GM15510 (cell line): ENCODE results near the gene ERG28.

Source experiments
- POLR2A ChIP-seq: IDR thresholded peaks from 3 replicates; pipeline ENCODE4 v1.6.1; 2011; ENCODE audit warnings: borderline replicate concordance; ENCODE audit not compliant: insufficient read length; ENCODE audit errors: extremely low read depth

The ERG28 gene

GRCh38 chr14:75673345-75674035 lies 12.8 kb upstream of the ERG28 start:
- no peak for TF ChIP-seq POLR2A

GRCh38 chr14:75672605-75673192 lies 12.0 kb upstream of the ERG28 start:
- TF ChIP-seq POLR2A, result no peak

- no peak for TF ChIP-seq POLR2A
Measured at GRCh38 chr14:75667099-75667765, 6.6 kb upstream of the ERG28 start.

DNA sequence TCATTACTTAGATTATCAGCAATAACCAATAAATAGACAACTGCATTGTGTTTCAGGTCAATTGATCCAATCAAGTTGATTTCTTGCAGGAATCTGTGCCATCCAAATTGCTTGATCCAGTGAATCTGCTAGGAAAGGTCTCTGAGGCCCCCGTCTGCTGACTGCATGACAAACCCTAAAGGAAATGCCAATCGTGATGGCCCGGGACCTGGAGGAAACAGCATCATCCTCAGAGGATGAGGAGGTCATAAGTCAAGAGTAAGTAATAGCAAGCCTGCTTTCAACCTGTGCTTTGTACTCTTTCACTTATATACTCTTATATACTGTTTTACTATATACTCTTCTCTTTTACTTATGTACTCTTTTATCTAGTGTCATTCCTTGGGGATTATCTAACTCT lies 2.3 kb upstream of the ERG28 start:
- no peak for TF ChIP-seq POLR2A

DNA sequence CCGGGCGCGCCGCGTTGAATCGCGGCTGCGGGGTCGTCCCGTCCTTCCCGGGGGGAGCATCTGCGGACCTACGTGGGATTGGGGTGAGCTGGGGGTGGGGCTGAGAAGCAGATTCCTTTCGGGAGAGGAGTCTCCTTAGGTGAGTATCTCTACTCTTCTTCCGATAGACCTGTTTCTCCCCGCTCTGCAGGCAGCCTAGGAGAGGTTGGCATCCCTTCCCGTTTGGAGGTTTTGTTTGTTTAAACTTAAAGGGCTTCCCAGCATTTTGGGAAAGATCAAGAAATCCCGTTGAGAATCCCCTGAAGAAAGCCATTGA lies 781 bp upstream of the ERG28 start:
- no peak for TF ChIP-seq POLR2A

DNA sequence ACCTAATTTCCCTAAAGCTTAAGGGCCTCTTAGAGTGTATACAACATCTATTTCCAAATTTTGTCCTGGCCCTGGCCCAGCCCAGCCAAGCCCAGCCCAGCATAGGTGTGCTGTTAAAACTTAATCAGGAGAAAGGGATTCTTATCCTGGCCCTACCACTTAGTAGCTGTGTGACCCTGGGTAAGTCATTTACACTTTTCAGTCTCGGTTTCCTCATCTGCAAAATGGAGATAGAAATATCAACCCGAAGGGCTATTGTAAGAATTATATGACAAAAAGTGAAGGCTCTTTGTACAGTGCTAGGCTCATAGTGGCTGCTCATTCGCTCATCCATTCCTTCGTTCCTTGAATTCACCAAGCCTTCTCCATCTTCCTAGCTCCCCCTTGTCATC lies 442 bp downstream of the ERG28 start:
- no peak for TF ChIP-seq POLR2A

DNA sequence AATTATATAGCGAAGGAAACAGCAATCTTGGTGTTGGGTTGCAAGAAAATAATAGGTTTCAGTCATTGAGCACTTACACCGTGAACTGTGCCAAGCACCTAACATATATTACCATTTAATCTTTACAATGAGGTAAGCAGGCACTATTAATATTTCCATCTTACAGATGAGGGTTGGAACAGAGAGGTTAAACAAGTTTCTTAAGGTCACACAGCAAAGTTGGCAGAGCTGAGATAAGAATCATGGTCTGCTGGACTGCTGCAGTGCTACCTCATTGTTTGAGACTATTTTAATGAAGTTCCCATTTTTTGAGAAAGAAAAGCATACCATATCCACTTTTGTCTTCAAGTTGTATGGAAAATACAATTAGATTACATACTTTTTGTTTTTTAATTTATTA lies 1.7 kb downstream of the ERG28 start:
- TF ChIP-seq POLR2A, result no peak

GRCh38 chr14:75657331-75657730 lies 3.3 kb downstream of the ERG28 start:
- no peak for TF ChIP-seq POLR2A

DNA sequence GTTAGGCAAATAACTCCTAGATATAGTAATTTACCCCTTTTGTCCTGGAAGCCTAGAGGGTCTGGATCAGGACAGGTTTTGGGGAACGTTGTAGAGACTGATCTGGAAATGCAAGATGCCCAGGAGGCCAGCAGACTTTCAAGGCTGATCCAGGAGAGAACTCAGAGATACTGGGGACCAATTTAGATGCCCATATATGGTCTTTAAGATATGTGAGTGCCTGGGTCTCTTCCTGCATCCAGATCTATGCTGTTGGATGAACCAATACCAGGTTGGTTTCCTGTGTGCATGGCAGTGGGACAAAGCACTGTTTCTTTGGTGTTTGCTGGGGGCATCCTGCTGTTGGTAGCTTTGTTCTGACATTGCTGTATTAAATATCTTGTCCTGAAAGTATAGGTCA lies 5.4 kb downstream of the ERG28 start:
- TF ChIP-seq POLR2A, result no peak

- no peak for TF ChIP-seq POLR2A
Measured at GRCh38 chr14:75654127-75654732, 6.4 kb downstream of the ERG28 start.

DNA sequence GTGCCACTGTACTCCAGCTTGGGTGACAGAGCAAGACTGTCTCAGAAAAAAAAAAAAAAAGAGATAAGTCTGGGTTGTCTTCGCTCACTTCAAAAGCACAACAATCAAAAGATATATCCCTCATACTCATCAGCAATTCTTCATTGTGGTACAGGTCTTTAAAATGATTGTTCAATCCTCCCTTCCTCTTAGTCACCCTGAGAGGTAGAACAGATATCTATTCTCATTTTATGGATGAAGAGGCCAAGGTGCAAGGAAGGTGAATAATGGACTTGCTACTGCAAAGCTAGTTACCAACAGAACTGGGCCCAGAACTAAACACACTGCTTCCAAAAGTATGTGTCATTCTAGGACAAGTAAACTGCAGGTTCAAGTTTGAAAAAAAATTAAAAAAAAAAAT lies 7.1 kb downstream of the ERG28 start:
- no peak for TF ChIP-seq POLR2A

- TF ChIP-seq POLR2A, result no peak
Measured at GRCh38 chr14:75650253-75651058, 10.2 kb downstream of the ERG28 start.

DNA sequence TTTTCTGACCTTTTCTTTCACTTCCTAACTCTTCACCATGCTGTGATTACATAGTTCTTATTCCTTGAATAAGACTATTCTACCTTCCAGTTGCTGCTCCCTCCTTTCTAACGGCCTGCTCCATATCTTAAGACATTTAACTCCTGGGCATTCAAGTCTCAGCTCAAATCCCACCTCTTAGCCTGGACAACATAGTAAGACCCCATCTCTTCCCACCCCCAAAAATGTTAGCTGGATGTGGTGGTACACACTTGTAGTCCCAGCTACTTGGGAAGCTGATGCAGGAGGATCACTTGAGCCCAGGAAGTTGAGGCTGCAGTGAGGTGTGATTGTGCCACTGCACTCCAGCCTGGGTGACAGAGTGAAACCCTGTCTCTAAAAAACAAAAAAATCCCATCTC lies 10.9 kb downstream of the ERG28 start:
- TF ChIP-seq POLR2A, result no peak

GRCh38 chr14:75649337-75649736 lies 11.3 kb downstream of the ERG28 start:
- no peak for TF ChIP-seq POLR2A

DNA sequence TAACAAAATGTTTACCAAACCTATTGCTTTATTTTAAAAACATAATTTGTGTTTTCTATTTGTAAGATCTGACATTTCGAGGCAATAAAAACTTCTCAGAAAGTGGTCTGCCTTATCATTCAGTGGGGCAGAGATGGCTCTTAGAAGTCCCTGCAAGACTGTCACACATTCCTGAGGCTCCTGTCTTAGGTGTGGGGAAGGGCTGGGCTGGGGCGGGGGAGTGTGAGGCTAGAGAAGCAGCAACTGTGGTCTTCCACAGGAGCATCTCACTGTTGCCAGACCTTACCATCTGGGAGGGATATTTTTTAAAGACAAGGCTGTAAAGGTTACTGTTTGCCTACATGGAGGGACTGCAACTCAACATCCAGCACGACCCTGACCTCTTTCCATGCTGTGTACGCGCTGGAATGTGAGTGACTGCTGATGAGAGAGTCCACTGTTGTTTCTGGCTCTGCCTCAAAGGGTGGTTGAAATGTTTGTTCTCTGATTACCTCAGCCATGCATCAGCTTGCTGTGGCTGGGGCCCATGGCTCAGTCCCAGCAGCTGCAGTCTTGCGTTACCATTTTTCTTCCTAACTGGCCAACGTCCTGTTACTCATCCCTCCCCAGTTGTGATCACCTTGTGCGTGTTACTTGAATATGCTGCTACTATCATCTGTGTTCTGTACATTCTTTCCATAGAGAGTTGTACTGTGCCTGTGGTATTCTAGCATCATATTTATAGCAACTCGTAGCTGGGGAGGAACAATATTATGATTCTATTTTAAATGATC lies 12.4 kb downstream of the ERG28 start:
- TF ChIP-seq POLR2A, result no peak

DNA sequence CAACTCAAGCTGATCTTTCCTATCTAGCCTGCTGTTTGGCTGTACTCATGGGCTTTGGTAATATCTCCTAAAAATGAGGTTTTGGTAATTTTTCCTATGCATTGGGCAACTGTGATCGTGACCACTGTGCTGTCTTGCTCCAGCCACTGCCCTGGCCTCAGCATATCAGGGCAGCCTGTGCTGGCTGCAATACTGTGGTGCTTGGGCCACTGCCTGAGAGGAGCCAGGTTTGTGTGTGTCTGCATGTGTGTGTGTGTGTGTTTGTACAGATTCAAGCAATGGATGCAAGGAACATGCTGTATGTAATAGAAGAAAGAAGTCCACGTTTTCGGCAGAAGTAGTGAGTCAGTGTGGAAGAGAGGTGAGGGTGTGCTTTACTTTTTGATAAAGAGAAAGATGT lies 13.0 kb downstream of the ERG28 start:
- TF ChIP-seq POLR2A, result no peak
